ENCODE results near the gene MFAP3L. TPM values are rescaled to one million over a fixed set of nuclear protein-coding genes. Genes with fewer than 3 reads are reported as not detected.

Gene MFAP3L
- polyA plus RNA-seq, 1 donor from 2014 or later: 4.0 TPM

DNA sequence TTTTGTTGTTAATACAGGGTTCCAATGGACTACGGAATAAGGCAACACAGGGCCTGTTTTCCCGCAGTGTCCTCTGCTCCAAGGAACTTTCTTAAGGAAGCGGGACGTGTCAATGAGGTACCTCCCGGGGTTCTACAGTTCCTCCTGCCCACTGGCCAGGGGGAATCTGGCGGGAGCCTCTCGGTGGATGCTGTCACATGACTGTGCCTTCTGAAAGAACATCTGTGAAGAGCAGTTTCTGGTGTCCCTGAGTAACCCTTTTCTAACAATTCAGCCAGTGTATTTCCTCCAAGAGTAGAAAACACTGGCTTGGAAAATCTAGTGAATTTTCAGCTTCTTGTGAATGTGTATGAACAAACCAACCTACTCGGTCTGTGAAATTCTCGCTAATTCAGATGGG, 32.7 kb downstream of the MFAP3L start:
- Histone ChIP-seq H3K27me3 (ENCODE audit: insufficient read depth, low read depth, low read length) (no peaks in the 10 kb centered on the region), H3K9me2 (ENCODE audit: insufficient read depth, low read length) (no peaks in the 10 kb centered on the region), H3K4me3 (ENCODE audit: low read length) (no peak overlapping the region), H3K79me2 (replicated peaks; ENCODE audit: insufficient read depth, low read length) (no peaks in the 10 kb centered on the region), H3F3A (ENCODE audit: insufficient read depth, low read length, poor library complexity, severe bottlenecking) (no peaks in the 10 kb centered on the region), H3K36me3 (ENCODE audit: insufficient read depth, low read length) (no peaks in the 10 kb centered on the region), H2AFZ (ENCODE audit: low read depth, low read length) (no peak overlapping the region), H4K20me1 (ENCODE audit: insufficient read depth) (no peaks in the 10 kb centered on the region), H3K27ac (ENCODE audit: low read length) (no peak overlapping the region), H3K4me2 (ENCODE audit: low read length) (no peak overlapping the region), H3K9ac (ENCODE audit: low read length) (no peak overlapping the region), H3K9me3 (ENCODE audit: low read length) (no peaks in the 10 kb centered on the region)
- TF ChIP-seq POLR2AphosphoS5 (IDR thresholded peaks at IDR 0.05) (no peak), EZH2 (IDR thresholded peaks at IDR 0.05; ENCODE audit: borderline replicate concordance, insufficient read depth, low read length, poor library complexity, severe bottlenecking) (no peak), CTCF (IDR thresholded peaks at IDR 0.05; ENCODE audit: poor library complexity, severe bottlenecking) (no peak), EP300 (conservative IDR thresholded peaks at IDR 0.05; ENCODE audit: poor library complexity, severe bottlenecking) (no peak), RAD21 (conservative IDR thresholded peaks at IDR 0.05) (no peak), TAF1 (IDR thresholded peaks at IDR 0.05; ENCODE audit: low read depth) (no peak), MXI1 (conservative IDR thresholded peaks at IDR 0.05; ENCODE audit: poor library complexity, severe bottlenecking) (no peak), SMC3 (conservative IDR thresholded peaks at IDR 0.05; ENCODE audit: poor library complexity) (no peak)
- TF ChIP-seq, protein P1, sequence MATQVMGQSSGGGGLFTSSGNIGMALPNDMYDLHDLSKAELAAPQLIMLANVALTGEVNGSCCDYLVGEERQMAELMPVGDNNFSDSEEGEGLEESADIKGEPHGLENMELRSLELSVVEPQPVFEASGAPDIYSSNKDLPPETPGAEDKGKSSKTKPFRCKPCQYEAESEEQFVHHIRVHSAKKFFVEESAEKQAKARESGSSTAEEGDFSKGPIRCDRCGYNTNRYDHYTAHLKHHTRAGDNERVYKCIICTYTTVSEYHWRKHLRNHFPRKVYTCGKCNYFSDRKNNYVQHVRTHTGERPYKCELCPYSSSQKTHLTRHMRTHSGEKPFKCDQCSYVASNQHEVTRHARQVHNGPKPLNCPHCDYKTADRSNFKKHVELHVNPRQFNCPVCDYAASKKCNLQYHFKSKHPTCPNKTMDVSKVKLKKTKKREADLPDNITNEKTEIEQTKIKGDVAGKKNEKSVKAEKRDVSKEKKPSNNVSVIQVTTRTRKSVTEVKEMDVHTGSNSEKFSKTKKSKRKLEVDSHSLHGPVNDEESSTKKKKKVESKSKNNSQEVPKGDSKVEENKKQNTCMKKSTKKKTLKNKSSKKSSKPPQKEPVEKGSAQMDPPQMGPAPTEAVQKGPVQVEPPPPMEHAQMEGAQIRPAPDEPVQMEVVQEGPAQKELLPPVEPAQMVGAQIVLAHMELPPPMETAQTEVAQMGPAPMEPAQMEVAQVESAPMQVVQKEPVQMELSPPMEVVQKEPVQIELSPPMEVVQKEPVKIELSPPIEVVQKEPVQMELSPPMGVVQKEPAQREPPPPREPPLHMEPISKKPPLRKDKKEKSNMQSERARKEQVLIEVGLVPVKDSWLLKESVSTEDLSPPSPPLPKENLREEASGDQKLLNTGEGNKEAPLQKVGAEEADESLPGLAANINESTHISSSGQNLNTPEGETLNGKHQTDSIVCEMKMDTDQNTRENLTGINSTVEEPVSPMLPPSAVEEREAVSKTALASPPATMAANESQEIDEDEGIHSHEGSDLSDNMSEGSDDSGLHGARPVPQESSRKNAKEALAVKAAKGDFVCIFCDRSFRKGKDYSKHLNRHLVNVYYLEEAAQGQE (IDR thresholded peaks at IDR 0.05; ENCODE audit: borderline replicate concordance): no peak

DNA sequence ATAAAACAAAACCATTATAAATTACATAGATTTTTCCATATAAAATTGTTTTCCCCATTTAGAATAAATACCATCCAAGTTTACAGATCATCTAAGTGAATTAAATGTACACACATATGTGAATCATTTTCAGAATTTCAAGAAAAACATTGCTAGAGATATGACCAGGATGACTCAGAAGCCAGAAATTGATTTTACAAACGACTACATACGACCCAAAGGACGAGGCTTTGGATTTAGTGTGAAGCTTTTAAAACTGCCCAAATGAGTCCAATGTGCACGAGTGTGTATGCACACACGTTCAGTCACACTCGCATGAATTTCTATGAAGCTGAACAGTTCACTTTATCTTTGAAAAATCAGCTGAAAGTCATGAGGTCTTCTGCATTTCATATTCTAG, 37.9 kb downstream of the MFAP3L start:
- H3F3A ChIP-seq (ENCODE audit: insufficient read depth, low read length, poor library complexity, severe bottlenecking): no peaks in the 10 kb centered on the region
- TF ChIP-seq, protein P1 (IDR thresholded peaks at IDR 0.05; ENCODE audit: borderline replicate concordance): no peak
- no peaks in the 10 kb centered on the region for H3K9me3 ChIP-seq (ENCODE audit: low read length)
- no peaks in the 10 kb centered on the region for H3K36me3 ChIP-seq (ENCODE audit: insufficient read depth, low read length)
- H3K27ac ChIP-seq (ENCODE audit: low read length): no peak overlapping the region
- H4K20me1 ChIP-seq (ENCODE audit: insufficient read depth): no peaks in the 10 kb centered on the region
- no peak overlapping the region for H3K9ac ChIP-seq (ENCODE audit: low read length)
- H3K27me3 ChIP-seq (ENCODE audit: insufficient read depth, low read depth, low read length): no peaks in the 10 kb centered on the region
- H3K4me3 ChIP-seq (ENCODE audit: low read length): no peak overlapping the region
- no peaks in the 10 kb centered on the region for H3K79me2 ChIP-seq (replicated peaks; ENCODE audit: insufficient read depth, low read length)
- no peak overlapping the region for H3K4me2 ChIP-seq (ENCODE audit: low read length)
- H2AFZ ChIP-seq (ENCODE audit: low read depth, low read length): no peak overlapping the region
- no peaks in the 10 kb centered on the region for H3K9me2 ChIP-seq (ENCODE audit: insufficient read depth, low read length)

Data from neural cell (in vitro differentiated cells).